Uterus (tissue), 2 donors: Measurements from ENCODE around the gene GPR150.

Experiments used
- POLR2A ChIP-seq, 2 donors: fragments of 450-650 bp; IDR thresholded peaks; one replicate each; pipeline ENCODE4 v1.6.1; 2016; ENCODE audit warnings: antibody characterized with exemption in 2 of 2, mild to moderate bottlenecking in 1 of 2, moderate library complexity in 1 of 2
- TF ChIP-seq, protein P1 (sequence below), 4 experiments: fragments of 200-600 bp in 2 of 4; fragments of 450-650 bp in 2 of 4; sonication (generic) in 2 of 4; IDR thresholded peaks; one replicate each; pipeline ENCODE4 v1.5.1; 2016 to 2019; ENCODE audit warnings: antibody characterized with exemption in 4 of 4, mild to moderate bottlenecking in 2 of 4, moderate library complexity in 1 of 4

DNA sequence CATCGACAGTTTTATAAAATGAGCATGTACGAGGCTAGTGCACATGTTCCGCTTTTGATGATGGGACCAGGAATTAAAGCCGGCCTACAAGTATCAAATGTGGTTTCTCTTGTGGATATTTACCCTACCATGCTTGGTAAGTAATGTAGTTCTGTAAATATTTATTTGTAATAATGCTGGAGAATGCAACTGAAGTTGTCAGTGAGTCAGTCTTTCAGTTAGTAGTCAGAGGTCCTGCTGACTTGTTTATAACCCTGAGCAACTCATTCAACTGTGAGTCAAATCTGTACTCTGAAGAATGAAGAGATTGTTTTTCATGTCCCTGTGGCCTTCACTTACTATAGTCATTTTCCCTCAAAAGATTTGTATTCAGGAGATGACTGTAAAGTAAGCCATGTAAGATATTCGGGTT is 28.4 kb upstream of the GPR150 start:
- TF ChIP-seq, protein P1, sequence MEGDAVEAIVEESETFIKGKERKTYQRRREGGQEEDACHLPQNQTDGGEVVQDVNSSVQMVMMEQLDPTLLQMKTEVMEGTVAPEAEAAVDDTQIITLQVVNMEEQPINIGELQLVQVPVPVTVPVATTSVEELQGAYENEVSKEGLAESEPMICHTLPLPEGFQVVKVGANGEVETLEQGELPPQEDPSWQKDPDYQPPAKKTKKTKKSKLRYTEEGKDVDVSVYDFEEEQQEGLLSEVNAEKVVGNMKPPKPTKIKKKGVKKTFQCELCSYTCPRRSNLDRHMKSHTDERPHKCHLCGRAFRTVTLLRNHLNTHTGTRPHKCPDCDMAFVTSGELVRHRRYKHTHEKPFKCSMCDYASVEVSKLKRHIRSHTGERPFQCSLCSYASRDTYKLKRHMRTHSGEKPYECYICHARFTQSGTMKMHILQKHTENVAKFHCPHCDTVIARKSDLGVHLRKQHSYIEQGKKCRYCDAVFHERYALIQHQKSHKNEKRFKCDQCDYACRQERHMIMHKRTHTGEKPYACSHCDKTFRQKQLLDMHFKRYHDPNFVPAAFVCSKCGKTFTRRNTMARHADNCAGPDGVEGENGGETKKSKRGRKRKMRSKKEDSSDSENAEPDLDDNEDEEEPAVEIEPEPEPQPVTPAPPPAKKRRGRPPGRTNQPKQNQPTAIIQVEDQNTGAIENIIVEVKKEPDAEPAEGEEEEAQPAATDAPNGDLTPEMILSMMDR (IDR thresholded peaks at IDR 0.05), result no peak
- TF ChIP-seq POLR2A (IDR thresholded peaks at IDR 0.05), result no peak
